WERI-Rb-1 (cell line): ENCODE data around the gene HMX2.

Source experiments
- DNase-seq: peaks from one replicate; pipeline ENCODE4 v3.0.0-alpha.2; 2020
- H3K27ac ChIP-seq: fragments of 250-450 bp; sonication (Bioruptor Pico); 2 replicates; pipeline ENCODE4 v1.5.1; 2020; ENCODE audit warnings: mild to moderate bottlenecking, moderate library complexity
- H3K27me3 ChIP-seq: fragments of 250-450 bp; sonication (Bioruptor Pico); 2 replicates; pipeline ENCODE4 v1.5.1; 2021; ENCODE audit warnings: mild to moderate bottlenecking, low read depth, moderate library complexity; ENCODE audit not compliant: insufficient read depth, severe bottlenecking
- H3K36me3 ChIP-seq: fragments of 250-450 bp; sonication (Bioruptor Pico); 2 replicates; pipeline ENCODE4 v1.5.1; 2020; ENCODE audit warnings: mild to moderate bottlenecking, moderate library complexity
- H3K4me3 ChIP-seq: 2 replicates; pipeline ENCODE4 v1.5.1; 2011; ENCODE audit warnings: low read depth, mild to moderate bottlenecking, control low read depth, low read length
- H3K9me3 ChIP-seq: fragments of 250-450 bp; sonication (Bioruptor Pico); 2 replicates; pipeline ENCODE4 v1.5.1; 2021; ENCODE audit warnings: mild to moderate bottlenecking, moderate library complexity; ENCODE audit not compliant: severe bottlenecking
- CTCF ChIP-seq: IDR thresholded peaks from 2 replicates; pipeline ENCODE4 v1.5.1; 2011; ENCODE audit warnings: low read depth, mild to moderate bottlenecking, control low read depth, inconsistent platforms, low read length

The HMX2 gene

GRCh38 chr10:123109466-123109865 is 38.5 kb upstream of the HMX2 start:
- no peak for TF ChIP-seq CTCF

GRCh38 chr10:123117644-123118417 is 30.1 kb upstream of the HMX2 start:
- peaks cover 56% of the 10 kb centered on the region for H3K27me3 ChIP-seq
- DNase-seq = no peak
- no peaks in the 10 kb centered on the region for H3K9me3 ChIP-seq
- no peak overlapping the region for H3K4me3 ChIP-seq
- TF ChIP-seq CTCF = no peak
- no peak overlapping the region for H3K27ac ChIP-seq
- H3K36me3 ChIP-seq = no peaks in the 10 kb centered on the region

More at GRCh38 chr10:123109466-123109865, 38.5 kb upstream of the HMX2 start:
- Histone ChIP-seq H3K27ac (no peak overlapping the region), H3K27me3 (peaks cover 88% of the 10 kb centered on the region), H3K36me3 (no peaks in the 10 kb centered on the region), H3K9me3 (no peaks in the 10 kb centered on the region), H3K4me3 (no peak overlapping the region)
- DNase-seq = no peak

- DNase-seq = no peak
- peaks cover 53% of the 10 kb centered on the region for H3K27me3 ChIP-seq
- TF ChIP-seq CTCF = no peak
- no peaks in the 10 kb centered on the region for H3K36me3 ChIP-seq
- no peak overlapping the region for H3K4me3 ChIP-seq
- no peaks in the 10 kb centered on the region for H3K9me3 ChIP-seq
- no peak overlapping the region for H3K27ac ChIP-seq
Measured at GRCh38 chr10:123119081-123119480, 28.9 kb upstream of the HMX2 start.

- no peaks in the 10 kb centered on the region for H3K36me3 ChIP-seq
- no peak for DNase-seq
- H3K27me3 ChIP-seq = peaks cover 81% of the 10 kb centered on the region
- no peak overlapping the region for H3K4me3 ChIP-seq
- H3K9me3 ChIP-seq = peaks cover 9% of the 10 kb centered on the region
- no peak overlapping the region for H3K27ac ChIP-seq
- TF ChIP-seq CTCF = no peak
Measured at GRCh38 chr10:123126246-123126645, 21.7 kb upstream of the HMX2 start.

GRCh38 chr10:123129618-123130271 is 18.2 kb upstream of the HMX2 start:
- H3K9me3 ChIP-seq = peaks cover 9% of the 10 kb centered on the region
- DNase-seq = no peak
- H3K4me3 ChIP-seq = no peak overlapping the region
- TF ChIP-seq CTCF = no peak
- H3K36me3 ChIP-seq = no peaks in the 10 kb centered on the region
- H3K27ac ChIP-seq = no peak overlapping the region
- peaks cover 95% of the 10 kb centered on the region for H3K27me3 ChIP-seq
